Karpas-422 (cell line): ENCODE data around the gene PHTF1. TPM values are rescaled to one million over a fixed set of nuclear protein-coding genes. Genes with fewer than 3 reads are reported as not detected.

Experiments used
- DNase-seq: peaks from one replicate; pipeline ENCODE4 v3.0.0-alpha.2; 2015
- H2AFZ ChIP-seq: fragments of 200-600 bp; sonication (generic); 2 replicates; pipeline ENCODE4 v1.6.1; 2014; ENCODE audit warnings: antibody characterized with exemption, low read length, mixed read lengths
- H3K27ac ChIP-seq: fragments of 200-600 bp; sonication (generic); 2 replicates; pipeline ENCODE4 v1.5.1; 2014; ENCODE audit warnings: mild to moderate bottlenecking, low read length, moderate library complexity
- H3K27me3 ChIP-seq: fragments of 200-600 bp; sonication (generic); 2 replicates; pipeline ENCODE4 v1.6.1; 2014; ENCODE audit warnings: low read length, mixed read lengths
- H3K36me3 ChIP-seq: fragments of 200-600 bp; sonication (generic); 2 replicates; pipeline ENCODE4 v1.6.1; 2014; ENCODE audit warnings: low read length, mixed read lengths; ENCODE audit not compliant: insufficient read depth
- H3K4me1 ChIP-seq: fragments of 200-600 bp; sonication (generic); 2 replicates; pipeline ENCODE4 v1.6.1; 2014; ENCODE audit warnings: mild to moderate bottlenecking, low read length, mixed read lengths
- H3K4me2 ChIP-seq: fragments of 200-600 bp; sonication (generic); 2 replicates; pipeline ENCODE4 v1.6.1; 2014; ENCODE audit warnings: low read length, low read depth, mild to moderate bottlenecking; ENCODE audit not compliant: poor library complexity, severe bottlenecking
- H3K4me3 ChIP-seq: fragments of 200-600 bp; sonication (generic); 2 replicates; pipeline ENCODE4 v1.5.1; 2014; ENCODE audit warnings: mild to moderate bottlenecking, antibody characterized with exemption, low read length, mixed read lengths
- H3K79me2 ChIP-seq: fragments of 200-600 bp; sonication (generic); 2 replicates; pipeline ENCODE4 v1.6.1; 2014; ENCODE audit warnings: mild to moderate bottlenecking, low read length, mixed read lengths
- H3K9ac ChIP-seq: fragments of 200-600 bp; sonication (generic); 2 replicates; pipeline ENCODE4 v1.6.0; 2014; ENCODE audit warnings: low read length
- H3K9me2 ChIP-seq: fragments of 200-600 bp; sonication (generic), shearing (Covaris generic); replicated peaks from 2 replicates; pipeline ENCODE4 v1.6.0; 2014; ENCODE audit warnings: mild to moderate bottlenecking, low read length, moderate library complexity; ENCODE audit not compliant: insufficient read depth
- H3K9me3 ChIP-seq: fragments of 300-700, 200-600 bp; sonication (generic); 2 replicates; pipeline ENCODE4 v1.6.1; 2014; ENCODE audit warnings: low read length, mixed read lengths
- H4K20me1 ChIP-seq: fragments of 200-600 bp; sonication (generic); 2 replicates; pipeline ENCODE4 v1.6.1; 2014; ENCODE audit warnings: mild to moderate bottlenecking, antibody characterized with exemption, low read length, low read depth; ENCODE audit not compliant: insufficient read depth
- total RNA-seq: library from RNA; depleted of rRNA; stranded (reverse); fragments of >200 nt; shearing (Covaris generic); gene quantifications from 2 replicates; pipeline ENCODE4 v1.2.3, GENCODE V29; 2014; ENCODE audit warnings: low replicate concordance

The PHTF1 gene
- total RNA-seq, 1 experiment from 2014 or later = 53.1 TPM

- no peaks in the 10 kb centered on the region for H3K9me3 ChIP-seq
- no peak overlapping the region for H3K4me3 ChIP-seq
- no peaks in the 10 kb centered on the region for H4K20me1 ChIP-seq
- no peak overlapping the region for H3K4me2 ChIP-seq
- H3K36me3 ChIP-seq = peaks cover 19% of the 10 kb centered on the region; the same call in 1 of the 2 replicates
- H3K27me3 ChIP-seq = no peaks in the 10 kb centered on the region
- peaks cover 89% of the 10 kb centered on the region for H3K79me2 ChIP-seq
- no peaks in the 10 kb centered on the region for H3K9me2 ChIP-seq
- DNase-seq = no peak
- no peak overlapping the region for H3K27ac ChIP-seq
- peaks cover 30% of the 10 kb centered on the region for H3K4me1 ChIP-seq
- no peak overlapping the region for H2AFZ ChIP-seq
- no peak overlapping the region for H3K9ac ChIP-seq
These were observed 38.2 kb upstream of the PHTF1 start for GRCh38 chr1:113797472-113797871.

DNA sequence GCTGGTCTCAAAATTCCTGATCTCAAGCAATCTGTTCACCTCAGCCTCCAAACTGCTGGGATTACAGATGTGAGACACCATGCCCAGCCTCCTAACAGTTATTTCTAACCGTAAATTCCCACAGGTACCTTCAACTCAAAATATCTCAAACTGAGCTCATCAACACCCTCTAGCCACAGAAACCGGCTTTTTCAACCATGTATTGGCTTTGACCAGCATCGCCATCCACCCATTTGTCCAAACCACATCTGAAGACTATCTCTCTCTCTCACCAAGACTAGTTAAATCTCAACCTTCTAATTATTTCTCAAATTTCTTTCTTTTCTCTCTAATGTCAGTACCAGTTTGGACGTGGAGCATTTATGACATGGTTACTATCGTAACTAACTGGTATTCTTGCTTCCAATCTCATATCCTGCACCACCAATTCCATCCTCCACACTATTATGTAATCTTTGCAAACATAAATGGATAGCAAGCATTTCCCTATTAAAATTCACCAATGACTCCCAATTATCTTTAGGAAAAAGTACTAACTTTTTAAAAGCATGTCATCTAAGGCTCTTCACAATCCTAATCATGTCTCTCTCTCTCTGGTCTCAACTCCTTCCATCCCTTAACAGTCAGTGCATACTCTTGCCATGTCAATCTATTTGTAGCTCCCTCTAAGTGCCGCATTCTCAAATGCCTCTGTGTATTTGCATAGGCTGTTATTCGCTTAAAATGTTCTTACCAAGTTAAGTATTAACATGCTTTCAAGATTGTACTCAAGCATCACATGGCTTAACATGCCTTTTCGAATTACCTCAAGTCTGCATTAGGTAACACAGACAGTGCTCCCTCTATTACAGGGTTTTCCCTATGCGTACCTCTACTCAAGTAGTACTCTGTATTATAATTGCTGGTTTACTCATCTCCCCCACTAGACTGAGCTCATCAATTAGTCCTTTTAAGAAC is 34.9 kb upstream of the PHTF1 start:
- Histone ChIP-seq H3K36me3 (peaks cover 19% of the 10 kb centered on the region; the same call in 1 of the 2 replicates), H3K27me3 (no peaks in the 10 kb centered on the region), H3K9ac (no peak overlapping the region), H3K9me3 (no peaks in the 10 kb centered on the region), H4K20me1 (no peaks in the 10 kb centered on the region), H3K27ac (no peak overlapping the region), H3K79me2 (peaks cover 87% of the 10 kb centered on the region), H3K4me1 (peaks cover 30% of the 10 kb centered on the region), H3K4me2 (no peak overlapping the region), H2AFZ (no peak overlapping the region), H3K9me2 (no peaks in the 10 kb centered on the region), H3K4me3 (no peak overlapping the region)
- peak; percentile 44 for DNase-seq

GRCh38 chr1:113792986-113793385 is 33.7 kb upstream of the PHTF1 start:
- H4K20me1 ChIP-seq = no peaks in the 10 kb centered on the region
- no peaks in the 10 kb centered on the region for H3K9me2 ChIP-seq
- H3K4me2 ChIP-seq = no peak overlapping the region
- H2AFZ ChIP-seq = no peak overlapping the region
- H3K79me2 ChIP-seq = peaks cover 87% of the 10 kb centered on the region
- H3K9me3 ChIP-seq = no peaks in the 10 kb centered on the region
- H3K4me1 ChIP-seq = peaks cover 20% of the 10 kb centered on the region
- no peak overlapping the region for H3K4me3 ChIP-seq
- peaks cover 19% of the 10 kb centered on the region; the same call in 1 of the 2 replicates for H3K36me3 ChIP-seq
- DNase-seq = no peak
- no peaks in the 10 kb centered on the region for H3K27me3 ChIP-seq
- no peak overlapping the region for H3K27ac ChIP-seq
- no peak overlapping the region for H3K9ac ChIP-seq

GRCh38 chr1:113792471-113792870 is 33.2 kb upstream of the PHTF1 start:
- H4K20me1 ChIP-seq = no peaks in the 10 kb centered on the region
- peaks cover 15% of the 10 kb centered on the region for H3K4me1 ChIP-seq
- no peaks in the 10 kb centered on the region for H3K9me3 ChIP-seq
- H2AFZ ChIP-seq = no peak overlapping the region
- no peaks in the 10 kb centered on the region for H3K27me3 ChIP-seq
- no peak overlapping the region for H3K9ac ChIP-seq
- no peaks in the 10 kb centered on the region for H3K9me2 ChIP-seq
- H3K27ac ChIP-seq = no peak overlapping the region
- peaks cover 15% of the 10 kb centered on the region; the same call in 1 of the 2 replicates for H3K36me3 ChIP-seq
- H3K79me2 ChIP-seq = peaks cover 88% of the 10 kb centered on the region
- H3K4me2 ChIP-seq = no peak overlapping the region
- H3K4me3 ChIP-seq = no peak overlapping the region
- no peak for DNase-seq

- Histone ChIP-seq H3K27me3 (no peaks in the 10 kb centered on the region), H3K79me2 (peaks cover 91% of the 10 kb centered on the region), H3K9ac (no peak overlapping the region), H3K36me3 (no peaks in the 10 kb centered on the region), H3K9me3 (no peaks in the 10 kb centered on the region), H4K20me1 (no peaks in the 10 kb centered on the region), H3K27ac (no peak overlapping the region), H3K4me2 (no peak overlapping the region), H3K4me1 (peaks cover 16% of the 10 kb centered on the region), H3K9me2 (no peaks in the 10 kb centered on the region), H3K4me3 (no peak overlapping the region), H2AFZ (no peak overlapping the region)
- no peak for DNase-seq
These were observed 29.5 kb upstream of the PHTF1 start for GRCh38 chr1:113788802-113789201.

DNA sequence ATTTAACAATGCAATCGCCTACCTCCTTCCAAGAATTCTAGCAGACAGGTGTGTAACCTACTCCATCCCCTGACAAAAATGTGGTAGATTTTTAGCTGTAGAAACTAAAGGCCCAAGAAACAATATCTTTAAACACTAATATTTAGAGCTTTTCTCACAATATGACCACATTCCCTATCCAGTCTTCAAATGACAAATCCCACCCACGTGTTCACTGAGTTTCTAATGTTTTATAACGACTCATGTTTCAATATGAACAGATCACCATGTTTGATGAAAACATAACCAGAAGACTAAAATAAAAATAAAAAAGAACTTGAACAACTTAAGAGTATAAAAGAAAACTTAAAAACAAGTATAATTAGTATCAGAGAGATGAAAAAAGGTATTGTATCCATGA is 28.4 kb upstream of the PHTF1 start:
- no peak for DNase-seq
- H3K9me3 ChIP-seq = no peaks in the 10 kb centered on the region
- H3K4me1 ChIP-seq = peaks cover 27% of the 10 kb centered on the region
- no peak overlapping the region for H3K27ac ChIP-seq
- H3K4me3 ChIP-seq = no peak overlapping the region
- no peaks in the 10 kb centered on the region for H3K9me2 ChIP-seq
- H3K27me3 ChIP-seq = no peaks in the 10 kb centered on the region
- H3K9ac ChIP-seq = no peak overlapping the region
- H4K20me1 ChIP-seq = no peaks in the 10 kb centered on the region
- H2AFZ ChIP-seq = no peak overlapping the region
- peaks cover 93% of the 10 kb centered on the region for H3K79me2 ChIP-seq
- no peaks in the 10 kb centered on the region for H3K36me3 ChIP-seq
- H3K4me2 ChIP-seq = no peak overlapping the region

GRCh38 chr1:113786069-113786468 is 26.8 kb upstream of the PHTF1 start:
- Histone ChIP-seq H3K27ac (no peak overlapping the region), H3K79me2 (peaks cover 95% of the 10 kb centered on the region), H4K20me1 (no peaks in the 10 kb centered on the region), H3K4me1 (peaks cover 42% of the 10 kb centered on the region), H3K36me3 (no peaks in the 10 kb centered on the region), H2AFZ (no peak overlapping the region), H3K9me3 (no peaks in the 10 kb centered on the region), H3K9ac (no peak overlapping the region), H3K9me2 (no peaks in the 10 kb centered on the region), H3K4me3 (no peak overlapping the region), H3K27me3 (no peaks in the 10 kb centered on the region), H3K4me2 (no peak overlapping the region)
- no peak for DNase-seq

- Histone ChIP-seq H4K20me1 (no peaks in the 10 kb centered on the region), H3K9me3 (no peaks in the 10 kb centered on the region), H3K79me2 (peaks cover 96% of the 10 kb centered on the region), H3K4me2 (peak overlapping the region; percentile 15), H3K9me2 (no peaks in the 10 kb centered on the region), H3K27me3 (no peaks in the 10 kb centered on the region), H3K4me1 (peaks cover 48% of the 10 kb centered on the region), H3K4me3 (no peak overlapping the region), H3K36me3 (no peaks in the 10 kb centered on the region), H3K9ac (no peak overlapping the region), H3K27ac (peak overlapping the region; percentile 29; the same call in 1 of the 2 replicates), H2AFZ (no peak overlapping the region)
- no peak for DNase-seq
These were observed 25.0 kb upstream of the PHTF1 start for GRCh38 chr1:113784104-113784779.
